Measurements from ENCODE around the gene LINGO1. TPM values are rescaled to one million over a fixed set of nuclear protein-coding genes. Genes with fewer than 3 reads are reported as not detected.

The LINGO1 gene
- not detected for total RNA-seq

DNA sequence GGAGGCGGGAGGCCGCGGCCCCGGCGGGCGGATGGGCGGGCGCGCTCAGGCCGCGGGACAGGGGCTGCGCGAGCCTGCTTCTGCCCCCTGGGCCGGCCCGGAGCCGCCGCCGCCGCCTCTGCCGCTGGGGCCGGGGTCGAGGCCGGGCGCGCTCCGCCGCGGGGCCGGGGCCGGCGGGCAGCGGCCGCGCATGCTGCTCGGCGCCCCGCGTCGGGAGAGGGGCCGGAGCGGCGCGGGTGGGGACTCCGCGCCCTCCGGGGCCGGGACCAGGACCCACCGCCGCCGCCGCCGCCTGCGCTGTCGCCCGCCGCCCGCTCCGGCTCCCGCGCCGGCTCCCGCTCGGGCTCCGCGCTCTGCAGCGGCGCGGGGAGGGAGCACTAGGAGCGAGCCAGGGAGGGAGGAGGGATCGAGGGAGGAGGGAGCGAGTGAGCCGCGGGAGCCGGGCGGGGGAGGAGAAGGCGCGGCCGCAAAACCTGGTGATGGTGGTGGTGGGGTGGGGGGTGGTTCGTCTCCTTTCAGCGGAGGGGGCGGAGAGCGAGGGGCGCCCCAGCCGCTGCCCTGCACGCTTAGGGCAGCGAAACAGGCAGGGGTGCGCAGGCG lies at the start of gene LINGO1:
Gene LINGO1 (minus strand): TSS at position 379 of the 600 bp plus-strand sequence. CDS start 597 bp downstream, outside the sequence.
- ChIA-PET CTCF (no interaction called here), POLR2A (no interaction called here)
- peaks cover 56% of the 10 kb centered on the region for H3K27me3 Mint-ChIP-seq
- no peak within 1 kb of the TSS for H3K27ac Mint-ChIP-seq
- peaks cover 9% of the 10 kb centered on the region for H3K4me1 Mint-ChIP-seq
- no peaks in the 10 kb centered on the region for H3K9me3 Mint-ChIP-seq
- no peak within 1 kb of the TSS for H3K4me3 Mint-ChIP-seq
- H3K36me3 Mint-ChIP-seq (ENCODE audit: low read depth): no peaks in the 10 kb centered on the region
- no peak for DNase-seq

DNA sequence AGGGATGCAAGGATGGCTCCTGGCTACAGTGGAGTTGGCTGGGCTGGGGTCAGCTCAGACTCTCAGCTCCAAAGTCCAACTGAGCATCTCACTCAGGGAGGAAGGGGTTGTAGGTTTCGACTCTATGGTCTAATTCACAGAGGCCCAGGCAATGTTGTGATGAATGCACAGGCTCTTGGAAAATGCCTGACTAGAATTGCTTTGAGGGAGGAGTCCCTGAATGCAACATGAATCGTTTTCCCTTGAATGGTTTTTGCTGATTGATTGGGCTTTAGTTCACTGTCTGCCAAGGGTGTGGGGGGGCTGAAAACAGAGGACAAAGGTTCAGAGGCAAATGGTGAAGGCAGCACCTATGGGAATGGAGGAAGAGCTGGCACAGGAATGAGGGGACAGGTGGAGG lies 48.6 kb upstream of the LINGO1 start:
- ChIA-PET CTCF (no interaction called here), POLR2A (no interaction called here)
- Mint-ChIP-seq H3K27ac (no peak overlapping the region), H3K9me3 (no peaks in the 10 kb centered on the region), H3K4me3 (no peak overlapping the region), H3K27me3 (peaks cover 24% of the 10 kb centered on the region), H3K4me1 (no peaks in the 10 kb centered on the region), H3K36me3 (ENCODE audit: low read depth) (no peaks in the 10 kb centered on the region)
- DNase-seq: no peak

- H3K27ac Mint-ChIP-seq: no peak overlapping the region
- H3K27me3 Mint-ChIP-seq: peaks cover 14% of the 10 kb centered on the region
- ChIA-PET CTCF (no interaction called here), POLR2A (no interaction called here)
- H3K36me3 Mint-ChIP-seq (ENCODE audit: low read depth): no peaks in the 10 kb centered on the region
- no peak overlapping the region for H3K4me3 Mint-ChIP-seq
- no peaks in the 10 kb centered on the region for H3K9me3 Mint-ChIP-seq
- DNase-seq: no peak
- no peaks in the 10 kb centered on the region for H3K4me1 Mint-ChIP-seq
These were observed 44.1 kb upstream of the LINGO1 start for GRCh38 chr15:77676569-77677375.

GRCh38 chr15:77675806-77676415 lies 43.2 kb upstream of the LINGO1 start:
- Mint-ChIP-seq H3K36me3 (ENCODE audit: low read depth) (no peaks in the 10 kb centered on the region), H3K27me3 (peaks cover 8% of the 10 kb centered on the region), H3K9me3 (no peaks in the 10 kb centered on the region), H3K4me1 (no peaks in the 10 kb centered on the region), H3K27ac (no peak overlapping the region), H3K4me3 (no peak overlapping the region)
- ChIA-PET POLR2A (no interaction called here), CTCF (no interaction called here)
- DNase-seq: no peak

- ChIA-PET CTCF (no interaction called here), POLR2A (no interaction called here)
- peaks cover 11% of the 10 kb centered on the region for H3K27me3 Mint-ChIP-seq
- H3K9me3 Mint-ChIP-seq: no peaks in the 10 kb centered on the region
- no peak overlapping the region for H3K4me3 Mint-ChIP-seq
- no peak for DNase-seq
- H3K36me3 Mint-ChIP-seq (ENCODE audit: low read depth): no peaks in the 10 kb centered on the region
- no peak overlapping the region for H3K27ac Mint-ChIP-seq
- H3K4me1 Mint-ChIP-seq: no peaks in the 10 kb centered on the region
These were observed 41.6 kb upstream of the LINGO1 start for GRCh38 chr15:77674327-77674726.

DNA sequence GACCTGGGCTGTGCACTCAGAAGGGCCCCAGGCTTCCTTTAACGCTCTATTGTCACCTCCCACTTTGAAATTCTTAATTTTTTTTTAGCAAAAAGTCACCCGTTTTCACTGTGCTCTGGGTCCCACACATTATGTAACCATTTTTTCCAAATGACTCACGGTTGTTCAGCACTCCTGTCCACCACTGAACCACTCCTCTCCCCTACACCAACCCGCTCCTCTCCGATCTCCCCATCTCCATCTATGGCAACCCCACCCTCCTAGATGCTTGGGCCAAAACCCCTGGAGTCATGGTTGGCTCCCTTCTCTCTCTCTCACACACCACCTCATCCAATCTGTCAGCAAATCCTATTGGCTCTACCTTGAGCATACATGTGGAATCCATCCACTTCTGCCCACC lies 41.2 kb upstream of the LINGO1 start:
- Mint-ChIP-seq H3K27me3 (peaks cover 11% of the 10 kb centered on the region), H3K4me3 (no peak overlapping the region), H3K9me3 (no peaks in the 10 kb centered on the region), H3K27ac (no peak overlapping the region), H3K4me1 (no peaks in the 10 kb centered on the region), H3K36me3 (ENCODE audit: low read depth) (no peaks in the 10 kb centered on the region)
- no peak for DNase-seq
- ChIA-PET POLR2A (no interaction called here), CTCF (no interaction called here)

- DNase-seq: no peak
- Mint-ChIP-seq H3K4me3 (no peak overlapping the region), H3K27ac (no peak overlapping the region), H3K9me3 (no peaks in the 10 kb centered on the region), H3K27me3 (peaks cover 10% of the 10 kb centered on the region), H3K36me3 (ENCODE audit: low read depth) (no peaks in the 10 kb centered on the region), H3K4me1 (no peaks in the 10 kb centered on the region)
- ChIA-PET POLR2A (no interaction called here), CTCF (no interaction called here)
These were observed 39.4 kb upstream of the LINGO1 start for GRCh38 chr15:77672135-77672534.

DNA sequence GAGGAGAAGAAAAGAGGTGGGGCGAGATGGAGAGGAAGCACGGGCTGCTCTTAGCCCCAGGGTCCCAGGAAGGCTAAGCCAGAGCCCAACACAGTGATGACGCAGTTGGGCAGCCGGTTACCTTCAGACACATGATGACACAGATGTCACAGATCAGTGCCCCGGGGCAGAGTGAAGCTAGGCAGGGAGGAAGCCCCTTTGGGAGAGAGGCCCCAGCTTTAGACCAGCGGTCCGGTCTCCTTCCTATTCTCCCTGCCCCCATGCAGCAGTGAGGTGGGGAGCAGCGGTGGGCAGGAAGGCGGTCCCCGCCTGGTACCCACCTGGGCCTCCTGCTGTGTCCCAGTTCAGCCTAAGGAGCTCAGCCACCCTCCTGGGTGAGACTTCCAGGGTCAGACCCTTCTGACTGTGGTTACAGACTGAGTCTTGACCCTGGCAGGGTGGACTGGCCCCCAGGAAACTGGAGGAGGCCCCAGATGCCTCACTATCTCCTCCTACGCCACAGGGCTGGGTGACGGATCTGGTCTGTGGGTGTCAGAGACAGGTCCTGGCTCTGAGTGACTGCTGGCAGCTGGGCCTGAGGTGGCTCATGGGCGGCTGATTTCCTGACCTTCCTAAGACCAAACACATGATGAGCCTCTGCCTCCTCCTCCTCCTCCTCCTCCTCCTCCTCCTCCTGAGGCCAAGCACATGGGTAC lies 38.8 kb upstream of the LINGO1 start:
- Mint-ChIP-seq H3K4me3 (no peak overlapping the region), H3K4me1 (no peaks in the 10 kb centered on the region), H3K9me3 (no peaks in the 10 kb centered on the region), H3K36me3 (ENCODE audit: low read depth) (no peaks in the 10 kb centered on the region), H3K27ac (no peak overlapping the region), H3K27me3 (peaks cover 14% of the 10 kb centered on the region)
- ChIA-PET POLR2A (no interaction called here), CTCF (no interaction called here)
- no peak for DNase-seq

DNA sequence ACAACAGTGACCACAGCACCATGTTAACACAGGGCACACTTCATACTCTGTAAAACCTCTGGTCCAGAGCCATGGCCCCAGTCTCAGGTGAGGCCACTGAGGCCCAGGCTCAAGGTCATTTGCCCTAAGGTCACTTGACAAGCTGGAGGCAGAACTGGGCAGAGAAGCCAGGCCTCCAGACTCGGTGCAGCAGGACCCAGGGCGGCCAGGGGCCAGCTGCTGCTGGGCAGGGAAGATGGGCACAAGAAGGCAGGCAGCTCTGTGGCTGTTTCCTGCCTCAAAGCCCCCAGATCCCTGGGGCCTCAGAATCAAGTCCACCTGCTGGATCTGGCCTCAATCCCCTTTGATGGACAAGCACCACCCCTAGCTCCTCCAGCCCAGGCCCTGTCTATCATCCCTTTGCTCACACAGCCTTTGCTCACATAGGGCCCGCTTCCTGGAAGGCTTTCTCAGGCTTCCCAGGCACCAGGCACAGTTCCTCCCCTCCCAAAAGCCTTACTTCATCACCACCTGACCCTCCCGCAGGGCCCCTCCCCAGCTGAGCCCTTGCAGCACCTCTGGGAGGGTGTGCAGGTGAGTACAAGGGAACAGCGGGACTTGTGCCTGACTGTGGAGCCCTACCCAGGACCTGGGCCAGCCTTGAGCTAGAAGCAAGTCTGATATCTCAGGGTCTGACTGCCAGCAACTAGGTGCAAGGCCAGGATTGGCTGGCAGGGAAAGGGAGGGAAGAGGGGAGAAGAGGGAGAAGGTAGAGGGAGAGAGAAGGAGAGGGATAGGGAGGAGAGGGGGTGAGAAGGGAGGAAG lies 38.0 kb upstream of the LINGO1 start:
- Mint-ChIP-seq H3K9me3 (no peaks in the 10 kb centered on the region), H3K4me3 (no peak overlapping the region), H3K36me3 (ENCODE audit: low read depth) (no peaks in the 10 kb centered on the region), H3K27me3 (peaks cover 14% of the 10 kb centered on the region), H3K27ac (no peak overlapping the region), H3K4me1 (no peaks in the 10 kb centered on the region)
- POLR2A ChIA-PET: no interaction called here
- no peak for DNase-seq
- CTCF ChIA-PET: no interaction called here

GRCh38 chr15:77669896-77670295 lies 37.2 kb upstream of the LINGO1 start:
- CTCF ChIA-PET: no interaction called here
- POLR2A ChIA-PET: no interaction called here
- Mint-ChIP-seq H3K36me3 (ENCODE audit: low read depth) (no peaks in the 10 kb centered on the region), H3K9me3 (no peaks in the 10 kb centered on the region), H3K4me1 (no peaks in the 10 kb centered on the region), H3K27me3 (peaks cover 14% of the 10 kb centered on the region), H3K27ac (no peak overlapping the region), H3K4me3 (no peak overlapping the region)
- no peak for DNase-seq

DNA sequence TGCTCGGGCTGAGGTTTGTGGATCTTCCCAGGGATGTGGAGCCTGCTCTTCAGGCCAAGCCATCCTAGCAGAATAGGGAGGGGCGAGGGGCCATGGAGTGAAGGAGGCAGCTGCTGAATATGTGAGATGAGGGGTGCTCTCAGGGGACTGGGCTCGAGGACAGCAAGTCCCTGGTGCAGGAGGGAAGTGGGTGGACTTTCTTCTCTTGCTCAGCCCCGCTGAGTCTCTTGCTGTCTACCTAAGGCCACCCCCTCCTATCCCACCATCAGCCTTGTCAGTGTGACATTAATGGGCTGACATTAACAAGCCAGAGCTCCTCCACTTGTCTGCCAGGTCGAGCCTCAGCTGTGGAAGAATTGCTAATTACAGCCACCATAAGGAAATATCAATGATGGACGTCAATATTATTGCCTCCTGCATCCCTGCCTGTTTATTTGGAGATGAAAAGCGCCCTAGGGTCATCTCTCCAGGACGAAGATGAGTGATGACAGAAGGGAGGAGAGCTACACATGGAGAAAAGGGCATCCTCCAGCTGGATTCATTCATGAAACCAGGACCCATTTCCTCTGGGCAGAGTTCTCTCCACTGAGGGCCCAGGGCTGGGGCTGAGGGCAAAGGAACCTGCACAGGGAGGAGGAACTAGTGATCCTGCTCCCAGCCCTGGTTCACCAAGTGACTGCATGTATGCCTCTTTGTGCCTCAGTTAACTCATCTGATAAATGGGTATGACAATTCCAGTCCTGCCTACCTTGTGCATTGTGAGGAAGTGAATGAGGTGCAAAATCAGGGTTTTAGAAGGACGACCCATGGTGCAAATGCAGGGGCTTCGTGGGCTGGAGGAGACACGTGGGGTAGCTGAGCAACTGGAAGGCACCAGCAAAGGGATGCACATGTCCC lies 34.9 kb upstream of the LINGO1 start:
- DNase-seq: no peak
- peaks cover 14% of the 10 kb centered on the region for H3K27me3 Mint-ChIP-seq
- no peaks in the 10 kb centered on the region for H3K36me3 Mint-ChIP-seq (ENCODE audit: low read depth)
- no peak overlapping the region for H3K27ac Mint-ChIP-seq
- no peaks in the 10 kb centered on the region for H3K9me3 Mint-ChIP-seq
- ChIA-PET POLR2A (no interaction called here), CTCF (no interaction called here)
- no peaks in the 10 kb centered on the region for H3K4me1 Mint-ChIP-seq
- no peak overlapping the region for H3K4me3 Mint-ChIP-seq

DNA sequence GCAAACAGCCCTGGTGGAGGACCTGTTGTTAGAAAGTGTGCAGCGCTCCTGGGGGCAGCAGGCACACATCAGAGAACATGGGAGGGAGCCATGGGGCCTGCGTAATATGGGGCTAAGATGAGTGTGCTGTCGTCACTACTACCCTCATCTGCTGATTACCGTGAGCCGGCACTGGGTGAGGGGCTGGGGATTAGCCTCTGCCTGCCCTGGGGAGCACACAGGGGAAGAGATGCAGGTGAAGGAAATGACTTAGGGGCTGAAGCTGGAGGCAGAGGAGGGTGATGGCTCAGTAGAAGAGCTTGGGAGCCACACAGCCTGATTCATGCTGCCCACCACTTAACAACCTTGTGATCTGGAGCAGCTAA lies 33.6 kb upstream of the LINGO1 start:
- DNase-seq: no peak
- ChIA-PET CTCF (no interaction called here), POLR2A (no interaction called here)
- Mint-ChIP-seq H3K4me1 (no peaks in the 10 kb centered on the region), H3K27ac (no peak overlapping the region), H3K4me3 (no peak overlapping the region), H3K27me3 (peaks cover 14% of the 10 kb centered on the region), H3K36me3 (ENCODE audit: low read depth) (no peaks in the 10 kb centered on the region), H3K9me3 (no peaks in the 10 kb centered on the region)
